Tibial nerve (tissue), 4 donors: ENCODE measurements around the gene IL16.

Source experiments
- EP300 ChIP-seq, 2 donors: sonication (generic); formaldehyde crosslinking; IDR thresholded peaks; one replicate each; pipeline ENCODE4 v1.6.1; 2017; ENCODE audit warnings: antibody characterized with exemption in 2 of 2, mild to moderate bottlenecking in 1 of 2
- POLR2A ChIP-seq, 2 donors: fragments of 450-650 bp; IDR thresholded peaks; one replicate each; pipeline ENCODE4 v1.6.1; 2017; ENCODE audit warnings: antibody characterized with exemption in 2 of 2, mild to moderate bottlenecking in 2 of 2, moderate library complexity in 2 of 2
- TF ChIP-seq, protein P1 (sequence below), 5 experiments: fragments of 200-600 bp in 3 of 5; fragments of 450-650 bp in 2 of 5; sonication (generic) in 3 of 5; IDR thresholded peaks; one replicate each; pipeline ENCODE4 v1.5.1; 2016 to 2019; ENCODE audit warnings: antibody characterized with exemption in 5 of 5, mild to moderate bottlenecking in 3 of 5, moderate library complexity in 2 of 5

- TF ChIP-seq, protein P1, sequence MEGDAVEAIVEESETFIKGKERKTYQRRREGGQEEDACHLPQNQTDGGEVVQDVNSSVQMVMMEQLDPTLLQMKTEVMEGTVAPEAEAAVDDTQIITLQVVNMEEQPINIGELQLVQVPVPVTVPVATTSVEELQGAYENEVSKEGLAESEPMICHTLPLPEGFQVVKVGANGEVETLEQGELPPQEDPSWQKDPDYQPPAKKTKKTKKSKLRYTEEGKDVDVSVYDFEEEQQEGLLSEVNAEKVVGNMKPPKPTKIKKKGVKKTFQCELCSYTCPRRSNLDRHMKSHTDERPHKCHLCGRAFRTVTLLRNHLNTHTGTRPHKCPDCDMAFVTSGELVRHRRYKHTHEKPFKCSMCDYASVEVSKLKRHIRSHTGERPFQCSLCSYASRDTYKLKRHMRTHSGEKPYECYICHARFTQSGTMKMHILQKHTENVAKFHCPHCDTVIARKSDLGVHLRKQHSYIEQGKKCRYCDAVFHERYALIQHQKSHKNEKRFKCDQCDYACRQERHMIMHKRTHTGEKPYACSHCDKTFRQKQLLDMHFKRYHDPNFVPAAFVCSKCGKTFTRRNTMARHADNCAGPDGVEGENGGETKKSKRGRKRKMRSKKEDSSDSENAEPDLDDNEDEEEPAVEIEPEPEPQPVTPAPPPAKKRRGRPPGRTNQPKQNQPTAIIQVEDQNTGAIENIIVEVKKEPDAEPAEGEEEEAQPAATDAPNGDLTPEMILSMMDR (IDR thresholded peaks at IDR 0.05) = no peak
- TF ChIP-seq POLR2A (IDR thresholded peaks at IDR 0.05) (no peak), EP300 (IDR thresholded peaks at IDR 0.05) (no peak)
Observed at GRCh38 chr15:81295486-81296121, 98.9 kb downstream of the IL16 start.
